Breast epithelium (tissue), 3 donors: ENCODE measurements around the gene ADAMTS5.

Experiments
- POLR2A ChIP-seq: fragments of 450-650 bp; IDR thresholded peaks from one replicate; pipeline ENCODE4 v1.6.1; 2016; ENCODE audit warnings: antibody characterized with exemption, mild to moderate bottlenecking, moderate library complexity
- POLR2AphosphoS5 ChIP-seq, 3 donors: sonication (generic); formaldehyde crosslinking; IDR thresholded peaks; one replicate each; pipeline ENCODE4 v1.6.1; 2017; ENCODE audit warnings: antibody characterized with exemption in 3 of 3
- TF ChIP-seq, protein P1 (sequence below), 3 donors: fragments of 450-650 bp; IDR thresholded peaks; one replicate each; pipeline ENCODE4 v1.5.1; 2016 to 2017; ENCODE audit warnings: antibody characterized with exemption in 3 of 3, mild to moderate bottlenecking in 3 of 3, moderate library complexity in 3 of 3

DNA sequence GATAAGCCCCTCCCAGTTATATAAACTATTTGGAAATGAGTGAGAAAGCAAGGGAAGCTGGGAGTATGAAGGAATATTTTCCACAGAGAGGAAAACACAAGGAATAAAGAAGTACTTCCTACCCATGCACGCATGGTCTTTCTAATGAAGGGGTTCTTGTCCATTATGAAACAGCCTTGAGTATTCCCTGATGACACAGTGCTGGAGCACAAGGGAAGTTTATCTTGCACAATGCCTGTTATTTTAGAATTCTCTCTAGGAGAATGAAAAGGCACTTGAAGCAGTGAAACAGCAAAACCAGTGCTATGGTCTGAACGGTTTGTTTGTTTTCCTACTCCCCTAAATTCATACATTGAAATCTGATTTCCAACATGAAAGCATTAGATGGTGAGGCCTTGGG, 83.1 kb downstream of the ADAMTS5 start:
- TF ChIP-seq POLR2A (no peak), POLR2AphosphoS5 (IDR thresholded peaks at IDR 0.05) (no peak)
- TF ChIP-seq, protein P1, sequence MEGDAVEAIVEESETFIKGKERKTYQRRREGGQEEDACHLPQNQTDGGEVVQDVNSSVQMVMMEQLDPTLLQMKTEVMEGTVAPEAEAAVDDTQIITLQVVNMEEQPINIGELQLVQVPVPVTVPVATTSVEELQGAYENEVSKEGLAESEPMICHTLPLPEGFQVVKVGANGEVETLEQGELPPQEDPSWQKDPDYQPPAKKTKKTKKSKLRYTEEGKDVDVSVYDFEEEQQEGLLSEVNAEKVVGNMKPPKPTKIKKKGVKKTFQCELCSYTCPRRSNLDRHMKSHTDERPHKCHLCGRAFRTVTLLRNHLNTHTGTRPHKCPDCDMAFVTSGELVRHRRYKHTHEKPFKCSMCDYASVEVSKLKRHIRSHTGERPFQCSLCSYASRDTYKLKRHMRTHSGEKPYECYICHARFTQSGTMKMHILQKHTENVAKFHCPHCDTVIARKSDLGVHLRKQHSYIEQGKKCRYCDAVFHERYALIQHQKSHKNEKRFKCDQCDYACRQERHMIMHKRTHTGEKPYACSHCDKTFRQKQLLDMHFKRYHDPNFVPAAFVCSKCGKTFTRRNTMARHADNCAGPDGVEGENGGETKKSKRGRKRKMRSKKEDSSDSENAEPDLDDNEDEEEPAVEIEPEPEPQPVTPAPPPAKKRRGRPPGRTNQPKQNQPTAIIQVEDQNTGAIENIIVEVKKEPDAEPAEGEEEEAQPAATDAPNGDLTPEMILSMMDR (IDR thresholded peaks at IDR 0.05) = no peak
